ENCODE data around the gene S100B.

GRCh38 chr21:46649356-46649755 is 44.5 kb upstream of the S100B start:
- TF ChIP-seq POLR2AphosphoS5 (IDR thresholded peaks at IDR 0.05) (no peak), CTCF (IDR thresholded peaks at IDR 0.05) (no peak), POLR2A (IDR thresholded peaks at IDR 0.05) (no peak), EP300 (IDR thresholded peaks at IDR 0.05) (no peak)

All from stomach (tissue), 4 donors.